ENCODE data around the gene TMED4.

Gene TMED4

DNA sequence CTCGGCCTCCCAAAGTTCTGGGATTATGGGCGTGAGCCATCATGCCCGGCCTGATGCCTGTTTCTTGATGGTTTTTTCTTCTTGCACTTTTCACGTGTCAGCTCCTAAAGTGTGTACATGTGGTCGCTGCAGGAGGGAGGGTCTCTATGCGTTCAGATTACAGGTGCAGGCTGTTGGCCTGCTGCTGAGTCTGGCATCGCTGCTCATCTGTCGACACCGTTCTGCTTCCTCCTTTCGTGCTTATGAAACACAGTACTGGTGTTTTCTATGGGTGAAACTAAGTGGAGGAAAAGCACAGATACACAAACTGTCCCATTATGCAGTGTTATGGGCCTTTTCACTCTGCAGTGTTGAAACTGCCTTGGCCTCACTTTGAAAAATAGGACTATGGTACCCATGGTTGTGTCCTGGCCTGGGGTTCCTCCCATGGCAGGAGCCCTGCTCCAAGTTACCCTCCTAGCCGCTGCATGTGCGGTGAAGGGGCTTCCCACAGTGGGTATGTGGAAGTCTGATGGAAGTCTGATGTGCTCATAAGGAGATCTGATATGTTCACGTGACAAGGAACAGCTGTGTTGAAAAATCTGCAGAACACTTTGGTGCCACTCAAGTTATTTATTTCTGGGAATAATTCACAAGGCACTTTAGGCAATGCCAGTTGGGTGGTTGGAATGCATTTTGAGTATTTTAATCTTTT lies 47.9 kb upstream of the TMED4 start:
- Histone ChIP-seq H2BK12ac (ENCODE audit: low read length in 2 of 2) (peak overlapping the region in 1 of 2 experiments; percentile 61), H3K4me1 (ENCODE audit: control insufficient read depth, insufficient read depth, low read depth, low read length) (peaks cover 28% of the 10 kb centered on the region), H3K27ac (ENCODE audit: low read length, poor library complexity, severe bottlenecking) (no peak overlapping the region), H3K14ac (ENCODE audit: low read length in 2 of 2) (no peak overlapping the region), H2BK5ac (ENCODE audit: low read depth, low read length, poor library complexity, severe bottlenecking) (no peak overlapping the region), H3K27me3 (ENCODE audit: control insufficient read depth in 1 of 2, insufficient read depth in 1 of 2, low read length in 2 of 2) (no peaks in the 10 kb centered on the region), H3K4me3 (ENCODE audit: insufficient read depth in 1 of 2, low read depth in 1 of 2, low read length in 2 of 2) (no peak overlapping the region), H2BK120ac (ENCODE audit: low read depth, low read length) (no peak overlapping the region), H3K18ac (ENCODE audit: low read depth in 1 of 2, low read length in 2 of 2) (peak overlapping the region in 1 of 2 experiments; percentile 54), H3K23ac (ENCODE audit: low read length in 2 of 2) (no peak overlapping the region), H3K36me3 (ENCODE audit: control insufficient read depth in 1 of 2, insufficient read depth in 2 of 2, low read depth in 1 of 2, low read length in 2 of 2) (peaks cover 19 to 43% of the 10 kb centered on the region in 2 experiments), H2AFZ (ENCODE audit: low read depth, low read length) (no peak overlapping the region), H4K91ac (ENCODE audit: low read length) (no peak overlapping the region), H3K9me3 (ENCODE audit: control insufficient read depth, low read length) (no peaks in the 10 kb centered on the region), H3K4ac (ENCODE audit: low read depth in 1 of 2, low read length in 2 of 2) (no peak overlapping the region), H3K79me1 (replicated peaks; ENCODE audit: low read length, poor library complexity, severe bottlenecking) (peaks cover 26% of the 10 kb centered on the region), H3K4me2 (ENCODE audit: low read length, poor library complexity, severe bottlenecking) (no peak overlapping the region), H2BK15ac (ENCODE audit: low read depth, poor library complexity, severe bottlenecking) (no peak overlapping the region), H4K8ac (ENCODE audit: low read length) (no peak overlapping the region), H3K9ac (ENCODE audit: low read length) (no peak overlapping the region), H2AK5ac (ENCODE audit: low read length, severe bottlenecking) (peak overlapping the region; percentile 57)
- 93% methylated on average over 12 of the region's 13 CpGs for WGBS
- no peak for DNase-seq

GRCh38 chr7:44626620-44627019 lies 44.6 kb upstream of the TMED4 start:
- H2AK5ac ChIP-seq (ENCODE audit: low read length, severe bottlenecking), result no peak overlapping the region
- no peaks in the 10 kb centered on the region for H3K9me3 ChIP-seq (ENCODE audit: control insufficient read depth, low read length)
- H3K18ac ChIP-seq (ENCODE audit: low read depth in 1 of 2, low read length in 2 of 2), result no peak overlapping the region
- no peak overlapping the region for H3K23ac ChIP-seq (ENCODE audit: low read length in 2 of 2)
- no peak overlapping the region for H2BK12ac ChIP-seq (ENCODE audit: low read length in 2 of 2)
- no peak overlapping the region for H3K9ac ChIP-seq (ENCODE audit: low read length)
- peaks cover 26 to 50% of the 10 kb centered on the region in 2 experiments for H3K36me3 ChIP-seq (ENCODE audit: control insufficient read depth in 1 of 2, insufficient read depth in 2 of 2, low read depth in 1 of 2, low read length in 2 of 2)
- H3K79me1 ChIP-seq (replicated peaks; ENCODE audit: low read length, poor library complexity, severe bottlenecking), result peaks cover 23% of the 10 kb centered on the region
- no peak overlapping the region for H3K4ac ChIP-seq (ENCODE audit: low read depth in 1 of 2, low read length in 2 of 2)
- H3K27me3 ChIP-seq (ENCODE audit: control insufficient read depth in 1 of 2, insufficient read depth in 1 of 2, low read length in 2 of 2), result no peaks in the 10 kb centered on the region
- no peak overlapping the region for H2BK5ac ChIP-seq (ENCODE audit: low read depth, low read length, poor library complexity, severe bottlenecking)
- DNase-seq, result no peak
- WGBS, result 73% methylated on average over 3 of the region's 4 CpGs
- H4K91ac ChIP-seq (ENCODE audit: low read length), result no peak overlapping the region
- H3K4me2 ChIP-seq (ENCODE audit: low read length, poor library complexity, severe bottlenecking), result no peak overlapping the region
- peaks cover 21% of the 10 kb centered on the region for H3K4me1 ChIP-seq (ENCODE audit: control insufficient read depth, insufficient read depth, low read depth, low read length)
- no peak overlapping the region for H2BK120ac ChIP-seq (ENCODE audit: low read depth, low read length)
- no peak overlapping the region for H3K27ac ChIP-seq (ENCODE audit: low read length, poor library complexity, severe bottlenecking)
- H3K14ac ChIP-seq (ENCODE audit: low read length in 2 of 2), result no peak overlapping the region
- H4K8ac ChIP-seq (ENCODE audit: low read length), result no peak overlapping the region
- H2BK15ac ChIP-seq (ENCODE audit: low read depth, poor library complexity, severe bottlenecking), result no peak overlapping the region
- H2AFZ ChIP-seq (ENCODE audit: low read depth, low read length), result no peak overlapping the region
- H3K4me3 ChIP-seq (ENCODE audit: insufficient read depth in 1 of 2, low read depth in 1 of 2, low read length in 2 of 2), result no peak overlapping the region

GRCh38 chr7:44625526-44626471 lies 43.8 kb upstream of the TMED4 start:
- Histone ChIP-seq H3K36me3 (ENCODE audit: control insufficient read depth in 1 of 2, insufficient read depth in 2 of 2, low read depth in 1 of 2, low read length in 2 of 2) (peaks cover 26 to 45% of the 10 kb centered on the region in 2 experiments), H2AFZ (ENCODE audit: low read depth, low read length) (no peak overlapping the region), H2BK12ac (ENCODE audit: low read length in 2 of 2) (no peak overlapping the region), H3K18ac (ENCODE audit: low read depth in 1 of 2, low read length in 2 of 2) (no peak overlapping the region), H3K4me2 (ENCODE audit: low read length, poor library complexity, severe bottlenecking) (no peak overlapping the region), H2BK5ac (ENCODE audit: low read depth, low read length, poor library complexity, severe bottlenecking) (no peak overlapping the region), H4K8ac (ENCODE audit: low read length) (no peak overlapping the region), H3K4me1 (ENCODE audit: control insufficient read depth, insufficient read depth, low read depth, low read length) (peaks cover 19% of the 10 kb centered on the region), H3K79me1 (replicated peaks; ENCODE audit: low read length, poor library complexity, severe bottlenecking) (peaks cover 23% of the 10 kb centered on the region), H3K4ac (ENCODE audit: low read depth in 1 of 2, low read length in 2 of 2) (no peak overlapping the region), H3K27me3 (ENCODE audit: control insufficient read depth in 1 of 2, insufficient read depth in 1 of 2, low read length in 2 of 2) (no peaks in the 10 kb centered on the region), H3K4me3 (ENCODE audit: insufficient read depth in 1 of 2, low read depth in 1 of 2, low read length in 2 of 2) (no peak overlapping the region), H3K27ac (ENCODE audit: low read length, poor library complexity, severe bottlenecking) (no peak overlapping the region), H2BK15ac (ENCODE audit: low read depth, poor library complexity, severe bottlenecking) (no peak overlapping the region), H2AK5ac (ENCODE audit: low read length, severe bottlenecking) (no peak overlapping the region), H3K9ac (ENCODE audit: low read length) (no peak overlapping the region), H3K9me3 (ENCODE audit: control insufficient read depth, low read length) (no peaks in the 10 kb centered on the region), H3K23ac (ENCODE audit: low read length in 2 of 2) (no peak overlapping the region), H2BK120ac (ENCODE audit: low read depth, low read length) (no peak overlapping the region), H4K91ac (ENCODE audit: low read length) (no peak overlapping the region), H3K14ac (ENCODE audit: low read length in 2 of 2) (no peak overlapping the region)
- WGBS, result 89% methylated on average over 6 of the region's 6 CpGs
- DNase-seq, result no peak

DNA sequence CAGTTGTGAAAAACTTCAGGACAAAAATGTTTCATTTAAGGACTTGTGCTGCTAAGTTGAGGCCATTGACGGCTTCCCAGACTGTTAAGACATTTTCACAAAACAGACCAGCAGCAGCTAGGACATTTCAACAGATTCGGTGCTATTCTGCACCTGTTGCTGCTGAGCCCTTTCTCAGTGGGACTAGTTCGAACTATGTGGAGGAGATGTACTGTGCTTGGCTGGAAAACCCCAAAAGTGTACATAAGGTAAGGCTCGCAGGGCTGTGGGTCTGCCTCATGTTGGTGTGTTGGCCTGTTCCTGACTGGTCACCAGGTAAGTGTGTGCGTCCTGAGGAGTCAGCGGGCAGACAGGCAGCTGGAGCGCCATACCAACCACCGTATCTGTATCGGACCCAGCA lies 42.3 kb upstream of the TMED4 start:
- H3K4me2 ChIP-seq (ENCODE audit: low read length, poor library complexity, severe bottlenecking), result no peak overlapping the region
- no peak overlapping the region for H3K27ac ChIP-seq (ENCODE audit: low read length, poor library complexity, severe bottlenecking)
- H4K91ac ChIP-seq (ENCODE audit: low read length), result peak overlapping the region; percentile 16
- DNase-seq, result no peak
- H2BK5ac ChIP-seq (ENCODE audit: low read depth, low read length, poor library complexity, severe bottlenecking), result no peak overlapping the region
- no peak overlapping the region for H3K4ac ChIP-seq (ENCODE audit: low read depth in 1 of 2, low read length in 2 of 2)
- H3K14ac ChIP-seq (ENCODE audit: low read length in 2 of 2), result no peak overlapping the region
- no peak overlapping the region for H3K9ac ChIP-seq (ENCODE audit: low read length)
- peaks cover 19% of the 10 kb centered on the region for H3K79me1 ChIP-seq (replicated peaks; ENCODE audit: low read length, poor library complexity, severe bottlenecking)
- H2BK15ac ChIP-seq (ENCODE audit: low read depth, poor library complexity, severe bottlenecking), result no peak overlapping the region
- H3K27me3 ChIP-seq (ENCODE audit: control insufficient read depth in 1 of 2, insufficient read depth in 1 of 2, low read length in 2 of 2), result no peaks in the 10 kb centered on the region
- no peak overlapping the region for H2BK120ac ChIP-seq (ENCODE audit: low read depth, low read length)
- peak overlapping the region in 1 of 2 experiments; percentile 29 for H3K4me3 ChIP-seq (ENCODE audit: insufficient read depth in 1 of 2, low read depth in 1 of 2, low read length in 2 of 2)
- 99% methylated on average over 9 of the region's 9 CpGs for WGBS
- no peak overlapping the region for H3K23ac ChIP-seq (ENCODE audit: low read length in 2 of 2)
- H3K4me1 ChIP-seq (ENCODE audit: control insufficient read depth, insufficient read depth, low read depth, low read length), result peaks cover 14% of the 10 kb centered on the region
- peaks cover 22 to 38% of the 10 kb centered on the region in 2 experiments for H3K36me3 ChIP-seq (ENCODE audit: control insufficient read depth in 1 of 2, insufficient read depth in 2 of 2, low read depth in 1 of 2, low read length in 2 of 2)
- no peak overlapping the region for H2BK12ac ChIP-seq (ENCODE audit: low read length in 2 of 2)
- H3K18ac ChIP-seq (ENCODE audit: low read depth in 1 of 2, low read length in 2 of 2), result peak overlapping the region in 1 of 2 experiments; percentile 26
- H3K9me3 ChIP-seq (ENCODE audit: control insufficient read depth, low read length), result no peaks in the 10 kb centered on the region
- H2AK5ac ChIP-seq (ENCODE audit: low read length, severe bottlenecking), result no peak overlapping the region
- H4K8ac ChIP-seq (ENCODE audit: low read length), result peak overlapping the region; percentile 55
- no peak overlapping the region for H2AFZ ChIP-seq (ENCODE audit: low read depth, low read length)

All from mesenchymal stem cell (in vitro differentiated cells and primary cell).